H9 (cell line): ENCODE measurements around the gene IVL. TPM values are rescaled to one million over a fixed set of nuclear protein-coding genes. Genes with fewer than 3 reads are reported as not detected.

Experiments used
- DNase-seq: peaks from one replicate; pipeline ENCODE4 v3.0.0-alpha.2; 2017
- H2AFZ ChIP-seq: one replicate; pipeline ENCODE4 v1.6.1; 2013; ENCODE audit warnings: mild to moderate bottlenecking, low read length, control low read depth, moderate library complexity
- H2AK5ac ChIP-seq: 2 replicates; pipeline ENCODE4 v1.6.1; 2013; ENCODE audit warnings: low read length, control low read depth, mixed read lengths; ENCODE audit not compliant: insufficient read length
- H2BK120ac ChIP-seq: one replicate; pipeline ENCODE4 v1.6.1; 2013; ENCODE audit warnings: low read depth, mild to moderate bottlenecking, low read length, control low read depth, inconsistent platforms; ENCODE audit not compliant: poor library complexity, severe bottlenecking
- H2BK12ac ChIP-seq: 2 replicates; pipeline ENCODE4 v1.6.1; 2013; ENCODE audit warnings: low read length, control low read depth, mixed read lengths, low read depth; ENCODE audit not compliant: insufficient read length
- H2BK15ac ChIP-seq: 2 replicates; pipeline ENCODE4 v1.6.1; 2013; ENCODE audit warnings: low read depth, low read length, control low read depth
- H2BK20ac ChIP-seq: one replicate; pipeline ENCODE4 v1.6.1; 2013; ENCODE audit warnings: low read depth, mild to moderate bottlenecking, low read length, control low read depth, inconsistent platforms; ENCODE audit not compliant: poor library complexity, severe bottlenecking
- H2BK5ac ChIP-seq: 2 replicates; pipeline ENCODE4 v1.6.1; 2013; ENCODE audit warnings: low read length, control low read depth, mixed read lengths; ENCODE audit not compliant: insufficient read length
- H3K14ac ChIP-seq: 2 replicates; pipeline ENCODE4 v1.6.1; 2013; ENCODE audit warnings: low read length, control low read depth; ENCODE audit not compliant: insufficient read depth
- H3K18ac ChIP-seq: 2 replicates; pipeline ENCODE4 v1.6.1; 2013; ENCODE audit warnings: low read depth, mild to moderate bottlenecking, mixed read lengths, low read length, control low read depth; ENCODE audit not compliant: insufficient read length
- H3K23ac ChIP-seq: 2 replicates; pipeline ENCODE4 v1.6.1; 2013; ENCODE audit warnings: low read length, control low read depth, mixed read lengths, low read depth; ENCODE audit not compliant: insufficient read length
- H3K23me2 ChIP-seq: 2 replicates; pipeline ENCODE4 v1.6.1; 2013; ENCODE audit warnings: low read depth, mild to moderate bottlenecking, mixed read lengths, low read length, control low read depth; ENCODE audit not compliant: insufficient read length, poor library complexity, severe bottlenecking
- H3K27ac ChIP-seq: 2 replicates; pipeline ENCODE4 v1.5.1; 2013; ENCODE audit warnings: low read length, control low read depth, mixed read lengths, low read depth; ENCODE audit not compliant: insufficient read length
- H3K27me3 ChIP-seq: 2 replicates; pipeline ENCODE4 v1.6.1; 2013; ENCODE audit warnings: low read length, control low read depth, inconsistent platforms; ENCODE audit not compliant: insufficient read depth
- H3K4ac ChIP-seq: 2 replicates; pipeline ENCODE4 v1.6.1; 2013; ENCODE audit warnings: low read depth, mild to moderate bottlenecking, control low read depth, inconsistent platforms, low read length, moderate library complexity
- H3K4me1 ChIP-seq: 2 replicates; pipeline ENCODE4 v1.6.1; 2013; ENCODE audit warnings: low read length, control low read depth, inconsistent platforms; ENCODE audit not compliant: insufficient read depth
- H3K4me2 ChIP-seq: 2 replicates; pipeline ENCODE4 v1.6.1; 2013; ENCODE audit warnings: low read length, control low read depth, mixed read lengths; ENCODE audit not compliant: insufficient read length, insufficient read depth
- H3K56ac ChIP-seq: 2 replicates; pipeline ENCODE4 v1.6.1; 2013; ENCODE audit warnings: low read depth, mild to moderate bottlenecking, mixed read lengths, low read length, control low read depth; ENCODE audit not compliant: insufficient read length
- H3K79me1 ChIP-seq: 2 replicates; pipeline ENCODE4 v1.6.1; 2013; ENCODE audit warnings: low read depth, mild to moderate bottlenecking, moderate library complexity, low read length, control low read depth, inconsistent platforms; ENCODE audit not compliant: insufficient read depth, poor library complexity, severe bottlenecking
- H3K79me2 ChIP-seq: 2 replicates; pipeline ENCODE4 v1.6.1; 2013; ENCODE audit warnings: low read length, control low read depth, inconsistent platforms; ENCODE audit not compliant: insufficient read depth
- H3K9ac ChIP-seq: 2 replicates; pipeline ENCODE4 v1.6.1; 2013; ENCODE audit warnings: low read length, control low read depth, mixed read lengths; ENCODE audit not compliant: insufficient read length; ENCODE audit errors: extremely low read depth
- H3K9me3 ChIP-seq: one replicate; pipeline ENCODE4 v1.6.1; 2013; ENCODE audit warnings: low read depth, low read length, inconsistent platforms; ENCODE audit not compliant: control insufficient read depth
- H3T11ph ChIP-seq: one replicate; pipeline ENCODE4 v1.6.1; 2013; ENCODE audit warnings: mild to moderate bottlenecking, low read length, control low read depth, inconsistent platforms
- H4K20me1 ChIP-seq: one replicate; pipeline ENCODE4 v1.6.1; 2013; ENCODE audit not compliant: control insufficient read depth, insufficient read length, insufficient read depth
- H4K5ac ChIP-seq: 2 replicates; pipeline ENCODE4 v1.6.1; 2013; ENCODE audit warnings: low read depth, mild to moderate bottlenecking, mixed read lengths, low read length, control low read depth; ENCODE audit not compliant: insufficient read length
- H4K8ac ChIP-seq: replicated peaks from 2 replicates; pipeline ENCODE4 v1.6.1; 2013; ENCODE audit warnings: low read length, control low read depth, mixed read lengths, low read depth; ENCODE audit not compliant: insufficient read length
- H4K91ac ChIP-seq: 2 replicates; pipeline ENCODE4 v1.6.1; 2013; ENCODE audit warnings: low read depth, mild to moderate bottlenecking, moderate library complexity, mixed read lengths, low read length, control low read depth; ENCODE audit not compliant: insufficient read length
- H3K27ac Mint-ChIP-seq, 3 experiments: 2 replicates in 2 of 3; 3 replicates in 1 of 3; pipeline ENCODE4 v1.8.0; 2020 to 2021; ENCODE audit warnings: mixed read lengths in 3 of 3, mild to moderate bottlenecking in 1 of 3, moderate library complexity in 1 of 3
- H3K27me3 Mint-ChIP-seq: 2 replicates; pipeline ENCODE4 v1.8.0; 2021; ENCODE audit warnings: low read depth, mild to moderate bottlenecking, moderate library complexity, mixed read lengths
- H3K36me3 Mint-ChIP-seq, 3 experiments: 2 replicates in 2 of 3; 3 replicates in 1 of 3; pipeline ENCODE4 v1.8.0; 2020 to 2021; ENCODE audit warnings: low read depth in 3 of 3, mixed read lengths in 3 of 3; ENCODE audit not compliant: insufficient read depth in 1 of 3
- H3K4me1 Mint-ChIP-seq, 2 experiments: 2 replicates each; pipeline ENCODE4 v1.8.0; 2020; ENCODE audit warnings: mixed read lengths in 2 of 2
- H3K4me3 Mint-ChIP-seq, 2 experiments: 2 replicates in 1 of 2; 3 replicates in 1 of 2; pipeline ENCODE4 v1.8.0; 2020 to 2021; ENCODE audit warnings: mild to moderate bottlenecking in 2 of 2, mixed read lengths in 2 of 2, moderate library complexity in 1 of 2
- H3K9me3 Mint-ChIP-seq, 2 experiments: 2 replicates in 1 of 2; 3 replicates in 1 of 2; pipeline ENCODE4 v1.8.0; 2020; ENCODE audit warnings: mild to moderate bottlenecking in 2 of 2, mixed read lengths in 2 of 2, moderate library complexity in 1 of 2
- WGBS: extraction: QIAGEN DNeasy Blood & Tissue Kit; methylation state at CpG from one replicate; pipeline ENCODE4 v1.1.7; 2013; ENCODE audit warnings: missing lambda C conversion rate, low lambda C conversion rate, mixed read lengths; ENCODE audit not compliant: insufficient read length; ENCODE audit errors: extremely low coverage; 5-methylcytosine and 5-hydroxymethylcytosine counted together
- total RNA-seq: library from RNA; stranded (reverse); gene quantifications from 2 replicates; pipeline ENCODE4 v1.2.1, GENCODE V29; 2021
- TF ChIP-seq, protein P1 (sequence below): fragments of 200-600 bp; sonication (generic); conservative IDR thresholded peaks from 3 replicates; pipeline ENCODE4 v1.8.0; 2021; ENCODE audit warnings: antibody characterized with exemption, mild to moderate bottlenecking

IVL gene
- total RNA-seq, 1 experiment from 2014 or later: not detected

DNA sequence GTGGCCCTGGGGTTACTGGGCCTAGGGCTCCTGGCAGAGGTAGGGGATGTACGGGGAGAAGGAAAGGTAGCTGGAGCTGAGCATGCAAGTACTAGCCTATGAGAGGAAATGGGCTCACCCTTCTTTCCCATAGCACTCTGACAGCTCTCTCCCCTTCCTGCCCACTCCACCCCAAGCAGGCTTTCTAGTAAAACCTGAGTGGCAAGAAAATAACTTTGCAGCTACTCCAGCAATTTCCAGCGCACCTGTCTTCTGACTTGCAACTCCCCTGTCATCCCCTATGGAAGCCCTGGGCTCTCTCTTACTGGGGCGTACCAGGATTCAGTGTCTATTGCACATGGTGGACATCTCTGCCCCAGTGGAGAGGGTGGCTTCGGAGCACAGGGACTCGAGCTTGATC lies 6.7 kb upstream of the IVL start:
- H3K27ac Mint-ChIP-seq: no peak overlapping the region
- Histone ChIP-seq H2BK120ac (no peak overlapping the region), H3K4ac (no peak overlapping the region), H4K91ac (no peak overlapping the region), H3K23ac (no peak overlapping the region), H3K79me1 (no peaks in the 10 kb centered on the region), H3T11ph (no peak overlapping the region), H2BK15ac (no peak overlapping the region), H3K9me3 (no peaks in the 10 kb centered on the region), H3K27me3 (no peaks in the 10 kb centered on the region), H2AK5ac (no peak overlapping the region), H4K20me1 (no peaks in the 10 kb centered on the region), H2BK20ac (no peak overlapping the region), H2BK12ac (no peak overlapping the region), H3K18ac (no peak overlapping the region), H4K5ac (no peak overlapping the region), H2BK5ac (no peak overlapping the region), H3K4me1 (no peaks in the 10 kb centered on the region; the same call in 1 of the 2 replicates), H3K14ac (no peak overlapping the region), H2AFZ (no peak overlapping the region), H3K27ac (no peak overlapping the region), H3K23me2 (no peaks in the 10 kb centered on the region), H3K79me2 (no peaks in the 10 kb centered on the region), H3K4me2 (no peak overlapping the region), H3K9ac (no peak overlapping the region), H4K8ac (no peak overlapping the region), H3K56ac (no peak overlapping the region)
- H3K4me3 Mint-ChIP-seq: no peak overlapping the region
- H3K36me3 Mint-ChIP-seq: peaks cover 0 to 31% (median 0%) of the 10 kb centered on the region in 3 experiments; a peak in 4 of 7 replicates
- H3K4me1 Mint-ChIP-seq: no peaks in the 10 kb centered on the region
- peaks cover 7% of the 10 kb centered on the region; the same call in 1 of the 2 replicates for H3K27me3 Mint-ChIP-seq
- no CpG with 5 or more reads among the region's 5 CpGs for WGBS
- TF ChIP-seq, protein P1, sequence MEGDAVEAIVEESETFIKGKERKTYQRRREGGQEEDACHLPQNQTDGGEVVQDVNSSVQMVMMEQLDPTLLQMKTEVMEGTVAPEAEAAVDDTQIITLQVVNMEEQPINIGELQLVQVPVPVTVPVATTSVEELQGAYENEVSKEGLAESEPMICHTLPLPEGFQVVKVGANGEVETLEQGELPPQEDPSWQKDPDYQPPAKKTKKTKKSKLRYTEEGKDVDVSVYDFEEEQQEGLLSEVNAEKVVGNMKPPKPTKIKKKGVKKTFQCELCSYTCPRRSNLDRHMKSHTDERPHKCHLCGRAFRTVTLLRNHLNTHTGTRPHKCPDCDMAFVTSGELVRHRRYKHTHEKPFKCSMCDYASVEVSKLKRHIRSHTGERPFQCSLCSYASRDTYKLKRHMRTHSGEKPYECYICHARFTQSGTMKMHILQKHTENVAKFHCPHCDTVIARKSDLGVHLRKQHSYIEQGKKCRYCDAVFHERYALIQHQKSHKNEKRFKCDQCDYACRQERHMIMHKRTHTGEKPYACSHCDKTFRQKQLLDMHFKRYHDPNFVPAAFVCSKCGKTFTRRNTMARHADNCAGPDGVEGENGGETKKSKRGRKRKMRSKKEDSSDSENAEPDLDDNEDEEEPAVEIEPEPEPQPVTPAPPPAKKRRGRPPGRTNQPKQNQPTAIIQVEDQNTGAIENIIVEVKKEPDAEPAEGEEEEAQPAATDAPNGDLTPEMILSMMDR: no peak
- no peak for DNase-seq
- H3K9me3 Mint-ChIP-seq: peaks cover 70 to 87% of the 10 kb centered on the region in 2 experiments
